ENCODE results near the gene ADGRA1. TPM values are rescaled to one million over a fixed set of nuclear protein-coding genes. Genes with fewer than 3 reads are reported as not detected.

The ADGRA1 gene
- total RNA-seq, 2 donors from 2014 or later, result 0.10 to 0.56 TPM

GRCh38 chr10:133071733-133072132 lies 16.0 kb upstream of the ADGRA1 start:
- intact Hi-C loops (cut with DNase I), result no loop called here
- no peak for DNase-seq (ENCODE audit: low spot score)

GRCh38 chr10:133072196-133072595 lies 15.5 kb upstream of the ADGRA1 start:
- no peak for DNase-seq (ENCODE audit: low spot score)
- intact Hi-C loops (cut with DNase I), result no loop called here

DNA sequence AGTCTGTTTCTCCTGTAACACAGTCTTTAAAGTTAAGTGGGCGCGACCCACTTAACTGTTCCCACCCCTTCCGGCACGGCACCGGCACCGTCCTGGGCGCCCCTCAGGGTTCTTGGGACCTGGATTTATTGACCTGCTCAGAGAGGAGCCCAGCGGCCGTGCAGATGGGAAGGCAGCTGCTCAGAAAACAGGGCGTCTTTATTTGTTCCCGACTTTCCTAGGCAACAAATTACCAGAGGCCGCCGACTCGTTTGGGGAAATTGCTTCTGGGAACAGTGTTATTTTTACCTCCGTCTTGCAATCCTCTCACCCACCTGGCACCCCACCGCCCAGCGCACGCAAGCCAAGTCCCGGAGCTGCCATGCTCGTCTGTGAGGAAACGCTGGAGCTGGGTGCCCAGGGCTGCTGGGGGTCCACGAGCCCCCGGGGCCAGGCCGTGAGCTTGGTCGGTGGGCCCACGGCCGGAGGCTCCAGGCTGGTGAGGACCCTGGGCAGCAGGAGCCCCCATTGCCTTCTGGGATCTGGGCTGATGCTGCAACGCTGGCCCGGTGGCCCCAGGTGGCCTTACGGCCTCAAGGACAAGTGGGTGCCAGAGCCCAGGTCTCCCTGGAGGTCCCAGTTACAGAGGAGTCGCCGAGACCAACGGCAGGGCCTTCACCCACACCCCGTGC lies 14.9 kb upstream of the ADGRA1 start:
- DNase-seq (ENCODE audit: low spot score), result no peak
- intact Hi-C loops (cut with DNase I), result no loop called here

DNA sequence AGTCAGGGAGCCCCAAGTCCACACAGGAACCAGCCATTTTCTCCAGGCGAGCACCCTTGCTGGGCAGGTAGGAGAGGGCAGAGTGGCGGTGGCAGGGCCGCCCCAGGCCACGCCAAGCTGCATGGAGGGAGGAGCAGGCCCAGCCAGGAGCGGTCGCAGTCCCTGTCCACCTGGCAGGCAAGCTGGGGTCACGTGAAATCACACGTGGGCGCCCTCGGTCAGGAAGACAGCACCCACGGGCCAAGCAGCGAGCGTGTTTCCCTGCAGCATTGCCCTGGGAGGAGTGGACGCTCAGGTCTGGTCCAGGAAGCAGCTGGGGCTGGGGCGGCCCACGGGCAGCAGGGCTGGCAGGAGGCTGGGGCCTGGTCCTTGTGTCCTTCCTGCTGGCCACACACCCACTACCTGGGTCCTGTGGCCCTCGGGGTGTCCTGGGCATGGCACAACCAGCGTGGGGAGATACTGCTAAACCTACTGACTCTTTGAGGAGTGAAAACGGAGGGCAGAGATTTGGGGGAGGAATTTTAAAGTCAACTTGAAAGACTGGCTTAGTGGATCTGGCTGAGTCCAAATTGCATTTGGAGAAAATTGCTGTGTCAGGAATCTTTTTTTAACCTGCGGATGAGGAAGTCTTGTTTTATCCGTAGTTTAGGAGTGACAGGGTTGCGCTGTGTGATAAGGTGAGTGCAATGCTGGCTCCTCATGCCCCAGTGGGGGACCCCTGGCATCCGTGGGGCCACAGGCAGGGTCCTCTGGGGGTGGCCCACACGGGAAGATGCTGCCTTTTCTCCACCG lies 12.2 kb upstream of the ADGRA1 start:
- no peak for DNase-seq (ENCODE audit: low spot score)
- intact Hi-C loops (cut with DNase I), result no loop called here

DNA sequence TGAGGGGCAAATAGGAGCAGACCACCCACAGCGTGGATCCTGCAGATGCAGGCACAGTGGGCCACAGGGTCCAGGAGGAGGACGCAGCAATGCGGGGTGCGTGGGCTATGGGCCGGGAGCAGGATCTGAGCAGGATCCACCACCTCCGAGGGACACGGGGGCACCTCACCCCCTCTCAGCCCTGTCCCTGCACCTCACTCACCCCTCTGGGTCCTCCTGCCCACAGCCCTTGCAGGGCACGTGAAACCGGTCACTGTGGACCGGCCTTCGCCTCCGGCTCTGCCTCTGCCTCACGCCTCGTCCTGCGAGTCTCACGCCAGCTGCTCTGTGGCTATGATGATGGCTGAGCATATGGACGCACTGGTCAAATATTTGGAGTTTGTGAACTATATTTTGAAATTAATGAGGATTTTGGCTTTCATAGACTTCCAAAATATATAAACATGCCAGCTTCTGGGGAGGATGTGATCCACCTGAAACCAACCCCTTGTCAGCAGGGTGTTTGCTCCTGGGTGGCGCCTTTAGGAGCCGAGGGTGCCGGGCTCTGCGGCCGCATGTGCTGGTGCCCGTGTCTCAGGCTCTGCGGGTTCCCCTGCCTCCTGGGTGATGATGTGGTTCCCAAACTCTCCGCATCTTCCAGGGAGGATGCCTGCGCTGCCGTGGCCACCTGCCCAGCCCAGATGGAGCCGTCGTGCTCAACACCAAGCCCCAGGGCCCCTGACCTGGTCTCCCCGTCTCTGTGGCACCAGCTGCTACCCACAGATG lies 11.3 kb upstream of the ADGRA1 start:
- intact Hi-C loops (cut with DNase I), result no loop called here
- DNase-seq (ENCODE audit: low spot score), result no peak

DNA sequence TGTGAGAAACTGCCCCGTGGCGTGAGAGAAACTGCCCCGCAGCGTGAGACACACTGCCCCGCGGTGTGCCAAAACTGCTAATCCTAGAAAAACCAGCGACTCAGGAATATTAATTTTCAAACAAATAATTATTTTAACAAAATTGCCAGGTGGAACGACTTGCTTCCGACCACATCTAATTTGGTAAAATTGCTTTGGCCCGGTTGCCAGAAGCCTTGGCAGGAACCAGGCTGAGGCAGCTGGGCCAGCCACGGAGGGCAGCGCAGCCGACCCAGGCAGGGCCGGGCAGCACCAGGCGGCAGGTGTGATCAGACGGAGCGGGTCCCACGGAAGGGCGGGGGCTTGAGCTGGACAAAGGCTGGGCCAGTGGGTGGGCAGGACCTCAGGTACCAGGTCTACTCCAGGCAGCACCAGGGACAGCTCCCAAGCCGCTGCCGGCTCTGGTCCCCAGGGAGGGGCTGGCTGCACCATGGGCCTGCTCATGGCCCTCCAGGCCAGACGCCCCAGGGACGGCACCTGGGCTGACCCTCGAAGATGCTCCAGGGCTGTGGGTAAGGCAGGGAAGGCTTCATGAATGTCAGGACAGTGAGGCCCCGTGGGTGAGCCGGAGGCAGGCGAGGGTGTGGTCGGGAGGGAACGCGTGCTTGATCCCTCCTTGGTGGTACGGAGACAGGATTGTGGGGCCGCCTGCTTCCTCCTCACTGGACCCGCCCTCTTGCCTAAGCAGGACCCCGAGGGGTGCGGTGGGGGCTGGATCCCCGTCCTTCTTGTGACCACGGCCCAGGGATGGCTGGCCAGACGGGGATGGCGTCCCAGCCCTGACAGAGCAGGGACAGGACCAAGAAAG lies 7.7 kb upstream of the ADGRA1 start:
- DNase-seq (ENCODE audit: low spot score), result no peak
- intact Hi-C loops (cut with DNase I), result no loop called here

DNA sequence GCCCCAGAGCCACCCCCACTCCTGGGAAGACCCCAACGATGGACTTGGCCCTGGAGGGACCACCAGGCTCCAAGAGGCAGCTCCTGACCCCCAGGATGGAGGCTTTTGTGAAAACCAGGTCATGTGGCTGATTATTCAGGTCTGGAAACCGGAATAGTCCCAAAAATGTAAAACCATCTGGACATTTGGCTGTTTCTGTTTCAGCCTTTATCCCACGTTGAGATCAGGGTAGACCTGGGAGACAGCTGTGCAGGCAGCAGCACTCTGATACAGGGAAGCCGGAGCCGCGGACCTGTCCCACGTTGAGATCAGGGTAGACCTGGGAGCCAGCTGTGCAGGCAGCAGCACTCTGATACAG lies 7.1 kb upstream of the ADGRA1 start:
- intact Hi-C loops (cut with DNase I), result no loop called here
- no peak for DNase-seq (ENCODE audit: low spot score)

DNA sequence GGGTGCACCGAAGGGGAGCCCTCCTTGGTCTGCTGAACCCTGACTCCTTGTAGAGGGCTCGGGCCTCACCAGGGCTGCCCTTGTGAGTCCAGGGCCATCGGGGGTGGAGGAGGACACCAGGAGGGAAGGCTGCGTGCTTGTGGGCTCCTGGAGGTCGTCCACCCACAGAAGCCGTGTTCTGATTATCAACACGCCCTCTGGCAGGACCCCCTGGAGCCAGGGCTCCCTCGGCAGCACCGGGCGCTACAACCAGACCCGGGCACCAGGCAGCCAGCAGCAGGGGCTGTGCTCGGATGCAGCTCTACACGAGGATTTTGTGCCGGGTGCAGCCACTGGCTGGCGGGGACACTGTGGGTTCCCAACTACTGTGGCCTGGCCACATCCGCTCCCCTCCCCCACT lies 6.1 kb upstream of the ADGRA1 start:
- DNase-seq (ENCODE audit: low spot score), result no peak
- intact Hi-C loops (cut with DNase I), result no loop called here

DNA sequence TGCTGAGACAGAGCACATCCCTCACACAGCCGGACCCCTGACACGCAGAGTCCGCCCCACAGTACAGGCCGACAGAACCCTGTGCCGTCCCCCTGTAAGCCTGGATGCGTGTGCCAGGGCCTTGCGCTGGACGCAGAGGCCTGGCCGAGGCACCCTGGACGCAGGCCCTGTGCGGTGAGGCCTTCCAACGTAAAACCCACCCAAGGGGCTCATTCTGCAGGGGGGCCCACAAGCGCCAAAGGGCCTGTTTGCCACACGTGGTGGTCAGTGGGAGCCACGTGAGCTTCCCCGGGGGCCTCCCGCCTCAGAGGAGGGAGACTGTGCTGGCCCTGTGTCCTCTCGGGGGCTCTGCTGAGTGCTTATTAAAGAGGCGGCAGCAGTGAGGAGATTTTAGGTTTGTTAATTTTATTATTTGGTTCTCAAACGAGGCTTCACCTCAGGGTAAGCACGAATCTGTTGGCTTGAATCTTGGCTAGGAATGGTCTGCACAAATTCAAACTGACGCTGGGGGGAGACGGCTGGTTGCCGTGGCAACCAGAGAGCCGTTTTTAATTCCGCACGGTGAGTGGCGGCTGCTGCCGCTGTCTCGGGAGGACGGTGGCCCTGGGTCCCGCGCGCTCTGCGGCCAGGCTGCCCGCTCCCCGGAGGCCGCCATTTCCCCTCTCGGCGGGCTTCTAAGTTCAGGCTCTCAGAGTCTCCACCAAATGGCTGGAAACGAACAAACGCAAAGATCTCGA lies 4.9 kb upstream of the ADGRA1 start:
- no peak for DNase-seq (ENCODE audit: low spot score)
- intact Hi-C loops (cut with DNase I), result no loop called here

GRCh38 chr10:133083422-133084100 lies 4.2 kb upstream of the ADGRA1 start:
- no peak for DNase-seq (ENCODE audit: low spot score)
- intact Hi-C loops (cut with DNase I), result no loop called here

DNA sequence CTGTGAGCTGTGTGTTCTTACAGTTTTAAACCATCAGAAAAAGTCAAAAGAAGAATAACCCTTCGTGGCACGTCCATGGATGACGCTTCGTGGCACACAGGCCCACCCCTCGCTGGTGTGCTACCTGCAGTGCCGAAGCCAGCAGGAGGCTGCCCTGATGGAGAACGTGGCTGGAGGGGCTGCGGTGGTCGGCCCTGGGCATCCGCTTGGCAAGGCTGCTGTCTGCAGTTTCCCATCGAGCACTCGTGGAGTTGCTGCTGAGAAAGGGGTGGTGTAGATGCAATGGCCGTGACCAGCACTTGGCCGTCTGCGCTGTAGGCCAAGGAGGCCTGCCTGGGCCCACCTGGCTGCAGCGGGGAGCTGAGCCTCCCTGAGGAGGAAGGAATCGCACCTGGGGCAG lies 3.2 kb upstream of the ADGRA1 start:
- intact Hi-C loops (cut with DNase I), result no loop called here
- no peak for DNase-seq (ENCODE audit: low spot score)

- DNase-seq (ENCODE audit: low spot score), result no peak
- intact Hi-C loops (cut with DNase I), result no loop called here
Measured at GRCh38 chr10:133085251-133086125, 2.2 kb upstream of the ADGRA1 start.

GRCh38 chr10:133086247-133086646 lies 1.5 kb upstream of the ADGRA1 start:
- intact Hi-C loops (cut with DNase I), result no loop called here
- no peak for DNase-seq (ENCODE audit: low spot score)

- DNase-seq (ENCODE audit: low spot score), result no peak
- intact Hi-C loops (cut with DNase I), result no loop called here
Measured at GRCh38 chr10:133087045-133087678, 562 bp upstream of the ADGRA1 start.

GRCh38 chr10:133088179-133088955 lies 643 bp downstream of the ADGRA1 start:
- DNase-seq (ENCODE audit: low spot score), result no peak
- intact Hi-C loops (cut with DNase I), result no loop called here

Data from posterior vena cava (tissue), 2 donors.